Lower lobe of right lung (tissue), 2 donors: ENCODE measurements around the gene MBOAT2. TPM values are rescaled to one million over a fixed set of nuclear protein-coding genes. Genes with fewer than 3 reads are reported as not detected.

Experiments used
- ATAC-seq, 2 donors: fragments of 200-7000 bp; cut with Tn5 transposase; one replicate each; pipeline ENCODE4 v1.9.1; 2020 to 2022; ENCODE audit warnings: mild to moderate bottlenecking in 2 of 2, moderate library complexity in 2 of 2
- DNase-seq: peaks from one replicate; pipeline ENCODE4 v3.0.0-alpha.2; 2020
- H3K27ac ChIP-seq: fragments of 200-600 bp; one replicate; pipeline ENCODE4 v1.8.0; 2022
- H3K27me3 ChIP-seq: fragments of 200-600 bp; one replicate; pipeline ENCODE4 v1.8.0; 2022; ENCODE audit warnings: low read depth
- H3K36me3 ChIP-seq: fragments of 200-600 bp; one replicate; pipeline ENCODE4 v1.8.0; 2022; ENCODE audit warnings: mild to moderate bottlenecking
- H3K4me1 ChIP-seq: fragments of 200-600 bp; one replicate; pipeline ENCODE4 v1.8.0; 2022
- H3K4me3 ChIP-seq: fragments of 200-600 bp; one replicate; pipeline ENCODE4 v1.8.0; 2022; ENCODE audit warnings: mild to moderate bottlenecking
- H3K9me3 ChIP-seq: fragments of 200-600 bp; one replicate; pipeline ENCODE4 v1.8.0; 2022
- intact Hi-C: fragments of 100-400 bp; cut with DNase I; formaldehyde crosslinking; loops from one replicate; pipeline ENCODE4 v1.11.0; 2022
- total RNA-seq: library from RNA; stranded (reverse); fragmentation: NEBNext Ultra II Directional; extraction: Animal tissue kit (Norgen Biotek cat#: 25700); gene quantifications from one replicate; pipeline ENCODE4 v1.2.1, GENCODE V29; 2021
- TF ChIP-seq, protein P1 (sequence below): fragments of 200-600 bp; IDR thresholded peaks from one replicate; pipeline ENCODE4 v1.8.0; 2022; ENCODE audit warnings: antibody characterized with exemption, mild to moderate bottlenecking
- donor health status: DM: no; HTN: yes; CAD: no; lungs with severe emphysema.

The MBOAT2 gene
- total RNA-seq, 1 donor from 2014 or later = 36.5 TPM

DNA sequence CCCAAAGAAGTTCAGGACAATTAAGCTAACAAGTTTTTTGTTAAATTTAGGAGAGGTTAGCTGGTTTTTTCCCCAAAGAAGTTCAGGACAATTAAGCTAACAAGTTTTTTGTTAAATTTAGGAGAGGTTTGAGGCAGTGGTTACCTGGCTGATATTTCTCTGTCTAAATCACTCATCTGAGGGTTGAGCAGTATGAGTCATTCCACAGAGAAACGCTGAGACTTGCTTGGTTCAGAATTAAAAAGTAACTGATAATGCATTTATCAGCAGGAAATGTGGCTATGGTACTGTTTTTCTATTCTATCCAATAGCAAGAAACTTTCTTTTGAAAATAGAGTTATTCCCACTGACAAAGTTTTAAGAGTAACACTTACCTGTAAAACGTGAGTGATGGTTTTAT is 143.2 kb downstream of the MBOAT2 start:
- TF ChIP-seq, protein P1, sequence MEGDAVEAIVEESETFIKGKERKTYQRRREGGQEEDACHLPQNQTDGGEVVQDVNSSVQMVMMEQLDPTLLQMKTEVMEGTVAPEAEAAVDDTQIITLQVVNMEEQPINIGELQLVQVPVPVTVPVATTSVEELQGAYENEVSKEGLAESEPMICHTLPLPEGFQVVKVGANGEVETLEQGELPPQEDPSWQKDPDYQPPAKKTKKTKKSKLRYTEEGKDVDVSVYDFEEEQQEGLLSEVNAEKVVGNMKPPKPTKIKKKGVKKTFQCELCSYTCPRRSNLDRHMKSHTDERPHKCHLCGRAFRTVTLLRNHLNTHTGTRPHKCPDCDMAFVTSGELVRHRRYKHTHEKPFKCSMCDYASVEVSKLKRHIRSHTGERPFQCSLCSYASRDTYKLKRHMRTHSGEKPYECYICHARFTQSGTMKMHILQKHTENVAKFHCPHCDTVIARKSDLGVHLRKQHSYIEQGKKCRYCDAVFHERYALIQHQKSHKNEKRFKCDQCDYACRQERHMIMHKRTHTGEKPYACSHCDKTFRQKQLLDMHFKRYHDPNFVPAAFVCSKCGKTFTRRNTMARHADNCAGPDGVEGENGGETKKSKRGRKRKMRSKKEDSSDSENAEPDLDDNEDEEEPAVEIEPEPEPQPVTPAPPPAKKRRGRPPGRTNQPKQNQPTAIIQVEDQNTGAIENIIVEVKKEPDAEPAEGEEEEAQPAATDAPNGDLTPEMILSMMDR = no peak
- Histone ChIP-seq H3K27me3 (no peaks in the 10 kb centered on the region), H3K36me3 (peaks cover 6% of the 10 kb centered on the region), H3K4me3 (no peak overlapping the region), H3K27ac (no peak overlapping the region), H3K4me1 (peaks cover 4% of the 10 kb centered on the region), H3K9me3 (no peaks in the 10 kb centered on the region)
- DNase-seq (no peak), ATAC-seq (no peak)
- intact Hi-C loops = no loop called here

DNA sequence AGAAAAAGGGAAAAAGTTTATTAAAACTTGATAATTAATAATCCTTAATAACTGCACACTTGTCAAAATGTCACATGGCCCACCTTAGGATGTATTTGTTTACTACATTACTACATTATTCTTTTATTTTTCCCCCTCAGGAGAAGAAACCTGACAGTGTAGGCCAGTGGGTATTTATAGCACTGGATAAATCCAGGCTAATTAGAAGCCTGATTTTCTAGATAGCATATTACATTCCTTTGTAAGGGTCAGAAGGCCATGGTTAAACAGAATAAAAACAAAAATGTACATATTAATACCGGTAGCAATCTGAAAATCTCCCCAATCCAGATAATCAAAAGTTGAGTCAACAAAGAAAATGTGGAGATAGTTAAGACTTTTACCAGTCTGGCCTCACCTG is 144.6 kb downstream of the MBOAT2 start:
- H3K4me3 ChIP-seq = no peak overlapping the region
- H3K4me1 ChIP-seq = peaks cover 4% of the 10 kb centered on the region
- no peak for ATAC-seq
- peaks cover 6% of the 10 kb centered on the region for H3K36me3 ChIP-seq
- H3K27ac ChIP-seq = no peak overlapping the region
- no peaks in the 10 kb centered on the region for H3K9me3 ChIP-seq
- DNase-seq = no peak
- TF ChIP-seq, protein P1 = no peak
- intact Hi-C loops = no loop called here
- H3K27me3 ChIP-seq = no peaks in the 10 kb centered on the region

DNA sequence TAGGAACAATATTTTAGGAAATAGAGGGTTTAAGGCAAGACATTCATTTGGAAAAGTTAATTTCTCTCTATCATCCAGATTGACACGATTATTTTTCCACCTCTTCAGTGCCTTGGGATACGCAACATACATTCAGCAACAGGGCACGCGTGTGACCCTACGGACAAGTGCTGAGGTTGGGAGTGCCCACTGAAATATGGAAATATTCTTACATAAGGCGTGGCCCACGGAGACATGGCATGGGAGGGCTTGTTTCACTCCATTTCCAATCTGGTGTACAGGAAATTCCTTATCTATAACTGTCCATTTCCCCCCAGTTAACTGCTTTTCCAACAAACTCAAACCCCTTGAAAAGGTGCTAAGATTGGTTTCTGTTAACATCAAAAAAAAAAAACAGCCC is 145.2 kb downstream of the MBOAT2 start:
- peaks cover 6% of the 10 kb centered on the region for H3K36me3 ChIP-seq
- no peaks in the 10 kb centered on the region for H3K27me3 ChIP-seq
- no peak overlapping the region for H3K27ac ChIP-seq
- H3K4me3 ChIP-seq = no peak overlapping the region
- ATAC-seq (no peak), DNase-seq (no peak)
- peaks cover 4% of the 10 kb centered on the region for H3K4me1 ChIP-seq
- H3K9me3 ChIP-seq = no peaks in the 10 kb centered on the region
- intact Hi-C loops = no loop called here
- TF ChIP-seq, protein P1 = no peak

DNA sequence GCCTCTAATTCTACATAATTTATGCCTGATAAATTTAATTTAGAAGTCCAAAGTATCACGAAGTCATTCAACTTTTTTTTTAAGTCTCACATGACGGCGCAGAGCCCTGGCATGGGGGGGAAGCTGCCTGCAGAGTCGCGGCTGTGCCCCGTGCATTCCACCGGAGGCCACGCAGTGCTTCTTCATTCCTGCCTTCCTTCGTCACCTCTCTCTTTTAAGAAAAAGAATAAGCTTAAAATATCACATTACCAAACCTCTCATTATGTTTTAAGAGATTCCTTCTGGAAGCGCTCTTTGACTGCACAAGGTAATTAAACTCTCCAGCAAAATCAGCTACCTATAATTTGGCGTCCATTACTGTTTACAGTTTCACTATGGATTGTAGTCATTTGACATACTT is 145.8 kb downstream of the MBOAT2 start:
- TF ChIP-seq, protein P1 = no peak
- ATAC-seq (no peak), DNase-seq (no peak)
- Histone ChIP-seq H3K36me3 (peaks cover 6% of the 10 kb centered on the region), H3K4me3 (no peak overlapping the region), H3K4me1 (peaks cover 4% of the 10 kb centered on the region), H3K9me3 (no peaks in the 10 kb centered on the region), H3K27me3 (no peaks in the 10 kb centered on the region), H3K27ac (no peak overlapping the region)
- intact Hi-C loops = no loop called here

DNA sequence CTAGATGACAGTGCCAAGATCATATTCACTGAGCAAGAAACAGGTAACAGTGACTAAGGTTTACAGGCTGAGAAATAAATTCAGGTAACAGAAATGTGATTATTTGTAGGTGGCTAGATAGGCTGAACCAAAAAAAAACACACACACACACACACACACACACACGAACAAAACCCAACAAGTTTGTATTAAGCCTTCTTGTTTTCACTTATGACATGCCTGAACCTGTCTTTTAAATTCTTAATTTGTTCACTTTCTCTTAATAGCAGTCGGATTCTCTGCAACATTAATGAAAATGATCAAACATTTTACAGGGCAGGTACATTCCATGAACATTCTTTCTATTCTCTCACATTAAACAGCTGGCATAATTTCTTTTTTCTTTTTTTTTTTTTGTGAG is 147.3 kb downstream of the MBOAT2 start:
- ATAC-seq (no peak), DNase-seq (no peak)
- no peaks in the 10 kb centered on the region for H3K9me3 ChIP-seq
- H3K27ac ChIP-seq = no peak overlapping the region
- no peaks in the 10 kb centered on the region for H3K4me1 ChIP-seq
- H3K4me3 ChIP-seq = no peak overlapping the region
- TF ChIP-seq, protein P1 = no peak
- intact Hi-C loops = no loop called here
- peaks cover 5% of the 10 kb centered on the region for H3K36me3 ChIP-seq
- H3K27me3 ChIP-seq = no peaks in the 10 kb centered on the region

DNA sequence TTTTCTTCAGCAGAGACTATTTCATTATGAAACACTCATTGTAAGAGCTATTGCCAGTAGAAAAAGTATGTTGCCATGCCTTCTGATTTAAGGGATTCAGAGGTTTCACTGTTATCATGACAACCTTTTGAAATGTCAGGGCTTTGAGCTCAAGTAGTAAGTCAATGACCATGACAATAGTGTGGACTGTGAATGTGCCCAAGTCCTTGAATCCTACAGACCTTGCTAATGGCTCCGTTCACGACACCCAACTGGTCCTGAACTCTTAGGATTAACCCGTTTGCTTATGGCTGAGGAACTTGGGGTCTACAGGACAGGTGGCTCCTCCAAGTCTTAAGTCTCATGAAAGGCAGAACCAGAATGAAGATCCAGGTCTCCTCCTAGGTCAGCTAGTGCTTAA is 148.5 kb downstream of the MBOAT2 start:
- Histone ChIP-seq H3K27ac (no peak overlapping the region), H3K4me1 (no peaks in the 10 kb centered on the region), H3K4me3 (no peak overlapping the region), H3K9me3 (no peaks in the 10 kb centered on the region), H3K36me3 (peaks cover 3% of the 10 kb centered on the region), H3K27me3 (no peaks in the 10 kb centered on the region)
- DNase-seq = no peak
- intact Hi-C loops = no loop called here
- ATAC-seq = no peak
- TF ChIP-seq, protein P1 = no peak
